ENCODE data around the gene PITPNC1. TPM values are rescaled to one million over a fixed set of nuclear protein-coding genes. Genes with fewer than 3 reads are reported as not detected.
A peak's percentile ranks its signal among the peaks of the same experiment; 100 is the strongest.

Gene PITPNC1
- total RNA-seq, 1 donor from 2014 or later: 8.1 TPM

- Histone ChIP-seq H3K4me3 (no peak overlapping the region), H3K9me3 (peaks cover 3% of the 10 kb centered on the region), H3K27me3 (no peaks in the 10 kb centered on the region), H3K36me3 (no peaks in the 10 kb centered on the region), H3K27ac (no peak overlapping the region), H3K4me1 (no peaks in the 10 kb centered on the region)
- TF ChIP-seq POLR2A (IDR thresholded peaks at IDR 0.05): no peak
- no peak for TF ChIP-seq CTCF (IDR thresholded peaks at IDR 0.05)
- no peak for TF ChIP-seq POLR2AphosphoS5 (IDR thresholded peaks at IDR 0.05; ENCODE audit: insufficient read depth in 1 of 2, low read depth in 1 of 2)
- peak in 1 of 2 donors; percentile 32 for DNase-seq (ENCODE audit: extremely low spot score in 2 of 2)
- intact Hi-C loops (cut with DNase I): no loop called here
Observed at GRCh38 chr17:67503184-67503583, 126.1 kb downstream of the PITPNC1 start.

- Histone ChIP-seq H3K9me3 (peaks cover 3% of the 10 kb centered on the region), H3K27ac (no peak overlapping the region), H3K36me3 (no peaks in the 10 kb centered on the region), H3K4me1 (no peaks in the 10 kb centered on the region), H3K27me3 (no peaks in the 10 kb centered on the region), H3K4me3 (no peak overlapping the region)
- TF ChIP-seq POLR2AphosphoS5 (IDR thresholded peaks at IDR 0.05; ENCODE audit: insufficient read depth in 1 of 2, low read depth in 1 of 2) (no peak), CTCF (IDR thresholded peaks at IDR 0.05) (no peak), POLR2A (IDR thresholded peaks at IDR 0.05) (no peak)
- DNase-seq (ENCODE audit: extremely low spot score in 2 of 2): no peak
- intact Hi-C loops (cut with DNase I): no loop called here
Observed at GRCh38 chr17:67503739-67504138, 126.7 kb downstream of the PITPNC1 start.

- no peaks in the 10 kb centered on the region for H3K27me3 ChIP-seq
- H3K27ac ChIP-seq: no peak overlapping the region
- H3K4me1 ChIP-seq: peaks cover 1% of the 10 kb centered on the region
- DNase-seq (ENCODE audit: extremely low spot score in 2 of 2): no peak
- TF ChIP-seq POLR2AphosphoS5 (IDR thresholded peaks at IDR 0.05; ENCODE audit: insufficient read depth in 1 of 2, low read depth in 1 of 2) (no peak), CTCF (IDR thresholded peaks at IDR 0.05) (no peak), POLR2A (IDR thresholded peaks at IDR 0.05) (no peak)
- intact Hi-C loops (cut with DNase I): no loop called here
- no peak overlapping the region for H3K4me3 ChIP-seq
- H3K9me3 ChIP-seq: peaks cover 3% of the 10 kb centered on the region
- no peaks in the 10 kb centered on the region for H3K36me3 ChIP-seq
Observed at GRCh38 chr17:67504182-67504581, 127.1 kb downstream of the PITPNC1 start.

GRCh38 chr17:67506966-67507365 lies 129.9 kb downstream of the PITPNC1 start:
- H3K4me3 ChIP-seq: no peak overlapping the region
- no peaks in the 10 kb centered on the region for H3K27me3 ChIP-seq
- H3K4me1 ChIP-seq: peaks cover 21% of the 10 kb centered on the region
- peaks cover 3% of the 10 kb centered on the region for H3K9me3 ChIP-seq
- DNase-seq (ENCODE audit: extremely low spot score in 2 of 2): no peak
- TF ChIP-seq POLR2AphosphoS5 (IDR thresholded peaks at IDR 0.05; ENCODE audit: insufficient read depth in 1 of 2, low read depth in 1 of 2): no peak
- no peak for TF ChIP-seq POLR2A (IDR thresholded peaks at IDR 0.05)
- no peak for TF ChIP-seq CTCF (IDR thresholded peaks at IDR 0.05)
- no peak overlapping the region for H3K27ac ChIP-seq
- no peaks in the 10 kb centered on the region for H3K36me3 ChIP-seq
- intact Hi-C loops (cut with DNase I): no loop called here

GRCh38 chr17:67509390-67510287 lies 132.6 kb downstream of the PITPNC1 start:
- Histone ChIP-seq H3K27me3 (no peaks in the 10 kb centered on the region), H3K4me1 (peaks cover 21% of the 10 kb centered on the region), H3K27ac (peak overlapping the region; percentile 8), H3K4me3 (no peak overlapping the region), H3K9me3 (peaks cover 3% of the 10 kb centered on the region), H3K36me3 (no peaks in the 10 kb centered on the region)
- intact Hi-C loops (cut with DNase I): no loop called here
- TF ChIP-seq CTCF (IDR thresholded peaks at IDR 0.05) (no peak), POLR2AphosphoS5 (IDR thresholded peaks at IDR 0.05; ENCODE audit: insufficient read depth in 1 of 2, low read depth in 1 of 2) (no peak), POLR2A (IDR thresholded peaks at IDR 0.05) (no peak)
- DNase-seq (ENCODE audit: extremely low spot score in 2 of 2): no peak
